MM.1S (cell line): ENCODE data around the gene MAGI1.
"Not testable (repeated sequence)": the region's sequence is repeated elsewhere in the genome, so short reads cannot be mapped to it uniquely, and the experiment has no call there.

Source experiments
- DNase-seq: peaks from one replicate; pipeline ENCODE4 v3.0.0-alpha.2; 2015
- H2AFZ ChIP-seq: fragments of 300-600 bp; sonication (generic); 2 replicates; pipeline ENCODE4 v1.6.0; 2016; ENCODE audit warnings: antibody characterized with exemption, low read length
- H3F3A ChIP-seq: fragments of 300-600 bp; sonication (generic); 2 replicates; pipeline ENCODE4 v1.6.1; 2016; ENCODE audit warnings: mild to moderate bottlenecking, antibody characterized with exemption, low read length, moderate library complexity, mixed read lengths; ENCODE audit not compliant: insufficient read depth
- H3K27ac ChIP-seq: fragments of 300-600 bp; sonication (generic); 2 replicates; pipeline ENCODE4 v1.5.1; 2016; ENCODE audit warnings: mild to moderate bottlenecking, low read length
- H3K27me3 ChIP-seq: fragments of 300-600 bp; sonication (generic); replicated peaks from 2 replicates; pipeline ENCODE4 v1.6.0; 2016; ENCODE audit warnings: low read length; ENCODE audit not compliant: insufficient read depth
- H3K36me3 ChIP-seq: fragments of 300-600 bp; sonication (generic); replicated peaks from 2 replicates; pipeline ENCODE4 v1.6.1; 2016; ENCODE audit warnings: mild to moderate bottlenecking, low read length, mixed read lengths; ENCODE audit not compliant: insufficient read depth
- H3K4me1 ChIP-seq: fragments of 300-600 bp; sonication (generic); 2 replicates; pipeline ENCODE4 v1.6.1; 2016; ENCODE audit warnings: low read length, mixed read lengths
- H3K4me2 ChIP-seq: fragments of 300-600 bp; sonication (generic); 2 replicates; pipeline ENCODE4 v1.6.0; 2016; ENCODE audit warnings: low read depth, low read length
- H3K4me3 ChIP-seq: fragments of 300-600 bp; sonication (generic); 2 replicates; pipeline ENCODE4 v1.5.1; 2016; ENCODE audit warnings: low read length, mixed read lengths
- H3K79me2 ChIP-seq: fragments of 300-600 bp; sonication (generic); 2 replicates; pipeline ENCODE4 v1.6.1; 2016; ENCODE audit warnings: mixed run types, low read length, mixed read lengths
- H3K9ac ChIP-seq: fragments of 300-600 bp; sonication (generic); 2 replicates; pipeline ENCODE4 v1.6.1; 2016; ENCODE audit warnings: low read length, mixed read lengths
- H3K9me2 ChIP-seq: fragments of 300-600 bp; sonication (generic); replicated peaks from 2 replicates; pipeline ENCODE4 v1.6.1; 2016; ENCODE audit warnings: mild to moderate bottlenecking, low read length, mixed read lengths; ENCODE audit not compliant: insufficient read depth
- H3K9me3 ChIP-seq: fragments of 300-600 bp; sonication (generic); replicated peaks from 2 replicates; pipeline ENCODE4 v1.6.1; 2016; ENCODE audit warnings: mild to moderate bottlenecking, low read length, mixed read lengths; ENCODE audit not compliant: insufficient read depth
- H4K20me1 ChIP-seq: fragments of 300-600 bp; sonication (generic); 2 replicates; pipeline ENCODE4 v1.6.1; 2016; ENCODE audit warnings: mild to moderate bottlenecking, low read length, moderate library complexity, mixed read lengths; ENCODE audit not compliant: insufficient read depth
- EZH2 ChIP-seq: fragments of 300-600 bp; sonication (generic); optimal IDR thresholded peaks from 2 replicates; pipeline ENCODE3; 2017; ENCODE audit warnings: low read depth, mild to moderate bottlenecking, antibody characterized with exemption, low read length, mixed read lengths
- EZH2phosphoT487 ChIP-seq: fragments of 300-600 bp; sonication (generic); IDR thresholded peaks from 2 replicates; pipeline ENCODE4 v1.6.1; 2018; ENCODE audit warnings: antibody characterized with exemption, low read length
- TF ChIP-seq, protein P1 (sequence below): fragments of 300-600 bp; sonication (generic); IDR thresholded peaks from 2 replicates; pipeline ENCODE4 v1.5.1; 2016; ENCODE audit warnings: antibody characterized with exemption, low read length, mixed read lengths

The MAGI1 gene

GRCh38 chr3:65864357-65864904 is 174.3 kb downstream of the MAGI1 start:
- no peaks in the 10 kb centered on the region for H3K9me2 ChIP-seq
- no peak overlapping the region for H3K9ac ChIP-seq
- DNase-seq, result no peak

GRCh38 chr3:65861718-65862117 is 177.0 kb downstream of the MAGI1 start:
- TF ChIP-seq EZH2phosphoT487, result no peak
- TF ChIP-seq, protein P1, sequence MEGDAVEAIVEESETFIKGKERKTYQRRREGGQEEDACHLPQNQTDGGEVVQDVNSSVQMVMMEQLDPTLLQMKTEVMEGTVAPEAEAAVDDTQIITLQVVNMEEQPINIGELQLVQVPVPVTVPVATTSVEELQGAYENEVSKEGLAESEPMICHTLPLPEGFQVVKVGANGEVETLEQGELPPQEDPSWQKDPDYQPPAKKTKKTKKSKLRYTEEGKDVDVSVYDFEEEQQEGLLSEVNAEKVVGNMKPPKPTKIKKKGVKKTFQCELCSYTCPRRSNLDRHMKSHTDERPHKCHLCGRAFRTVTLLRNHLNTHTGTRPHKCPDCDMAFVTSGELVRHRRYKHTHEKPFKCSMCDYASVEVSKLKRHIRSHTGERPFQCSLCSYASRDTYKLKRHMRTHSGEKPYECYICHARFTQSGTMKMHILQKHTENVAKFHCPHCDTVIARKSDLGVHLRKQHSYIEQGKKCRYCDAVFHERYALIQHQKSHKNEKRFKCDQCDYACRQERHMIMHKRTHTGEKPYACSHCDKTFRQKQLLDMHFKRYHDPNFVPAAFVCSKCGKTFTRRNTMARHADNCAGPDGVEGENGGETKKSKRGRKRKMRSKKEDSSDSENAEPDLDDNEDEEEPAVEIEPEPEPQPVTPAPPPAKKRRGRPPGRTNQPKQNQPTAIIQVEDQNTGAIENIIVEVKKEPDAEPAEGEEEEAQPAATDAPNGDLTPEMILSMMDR, result no peak
- no peak for TF ChIP-seq EZH2
- H3K27ac ChIP-seq, result no peak overlapping the region
- no peak overlapping the region for H3K9ac ChIP-seq
- no peaks in the 10 kb centered on the region for H3K36me3 ChIP-seq
- DNase-seq, result no peak
- H3K27me3 ChIP-seq, result no peaks in the 10 kb centered on the region
- H4K20me1 ChIP-seq, result no peaks in the 10 kb centered on the region
- H3F3A ChIP-seq, result no peaks in the 10 kb centered on the region
- no peak overlapping the region for H3K4me3 ChIP-seq
- no peaks in the 10 kb centered on the region for H3K9me2 ChIP-seq
- no peaks in the 10 kb centered on the region for H3K79me2 ChIP-seq
- H3K4me2 ChIP-seq, result no peak overlapping the region
- no peak overlapping the region for H2AFZ ChIP-seq
- no peaks in the 10 kb centered on the region for H3K4me1 ChIP-seq
- no peaks in the 10 kb centered on the region for H3K9me3 ChIP-seq

More at GRCh38 chr3:65864357-65864904, 174.3 kb downstream of the MAGI1 start:
- no peak overlapping the region for H2AFZ ChIP-seq
- TF ChIP-seq, protein P1, result no peak
- TF ChIP-seq EZH2 (no peak), EZH2phosphoT487 (no peak)
- H3K9me3 ChIP-seq, result no peaks in the 10 kb centered on the region
- H3K27me3 ChIP-seq, result no peaks in the 10 kb centered on the region
- H3K27ac ChIP-seq, result no peak overlapping the region
- H4K20me1 ChIP-seq, result no peaks in the 10 kb centered on the region
- no peaks in the 10 kb centered on the region for H3K36me3 ChIP-seq
- H3K4me3 ChIP-seq, result no peak overlapping the region
- H3K4me2 ChIP-seq, result no peak overlapping the region
- H3F3A ChIP-seq, result no peaks in the 10 kb centered on the region
- no peaks in the 10 kb centered on the region for H3K4me1 ChIP-seq
- no peaks in the 10 kb centered on the region for H3K79me2 ChIP-seq

GRCh38 chr3:65859612-65860011 is 179.1 kb downstream of the MAGI1 start:
- not testable (repeated sequence) for H4K20me1 ChIP-seq, H3K27me3 ChIP-seq, H3K9ac ChIP-seq, H3F3A ChIP-seq, H3K79me2 ChIP-seq, H3K27ac ChIP-seq, H2AFZ ChIP-seq, H3K9me3 ChIP-seq, H3K4me2 ChIP-seq, H3K9me2 ChIP-seq, H3K36me3 ChIP-seq, H3K4me1 ChIP-seq, H3K4me3 ChIP-seq, DNase-seq

DNA sequence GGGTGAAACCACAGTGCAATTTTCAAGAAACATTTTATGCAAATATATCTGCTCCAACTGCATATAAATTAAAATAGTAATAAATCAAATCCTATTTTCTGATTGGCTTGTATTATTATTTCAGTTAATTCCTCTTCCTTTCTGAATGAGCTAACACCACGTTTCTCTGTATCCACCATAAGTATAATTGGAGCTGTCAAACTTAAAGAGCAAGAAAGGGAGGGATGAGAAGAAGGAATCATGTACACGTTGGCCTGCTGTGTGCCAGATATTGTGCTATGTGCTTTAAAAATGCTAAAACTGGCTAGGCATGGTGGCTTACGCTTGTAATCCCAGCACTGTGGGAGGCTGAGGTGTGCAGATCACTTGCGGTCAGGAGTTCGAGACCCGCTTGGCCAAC is 180.0 kb downstream of the MAGI1 start:
- no peak overlapping the region for H3K9ac ChIP-seq
- no peaks in the 10 kb centered on the region for H3K79me2 ChIP-seq
- no peak overlapping the region for H3K4me3 ChIP-seq
- no peak overlapping the region for H3K4me2 ChIP-seq
- H2AFZ ChIP-seq, result no peak overlapping the region
- no peaks in the 10 kb centered on the region for H3K9me3 ChIP-seq
- 0 out of 2 replicates have a peak, but pooled peaks cover 4% of the 10 kb centered on the region for H3K4me1 ChIP-seq
- H3K27ac ChIP-seq, result no peak overlapping the region
- no peaks in the 10 kb centered on the region for H3K9me2 ChIP-seq
- TF ChIP-seq EZH2, result no peak
- TF ChIP-seq, protein P1, result no peak
- TF ChIP-seq EZH2phosphoT487, result no peak
- H3K27me3 ChIP-seq, result no peaks in the 10 kb centered on the region
- DNase-seq, result no peak
- no peaks in the 10 kb centered on the region for H3K36me3 ChIP-seq
- no peaks in the 10 kb centered on the region for H3F3A ChIP-seq
- H4K20me1 ChIP-seq, result no peaks in the 10 kb centered on the region
